NCI-H446 treated with DMSO at 0.1 percent for 48 hours (cell line): Measurements from ENCODE around the gene THSD7B.

Source experiments
- DNase-seq: peaks from one replicate; lab custom pipeline; 2025; lab: John Stamatoyannopoulos, UW

The THSD7B gene

GRCh38 chr2:137369106-137369505, 603.8 kb downstream of the THSD7B start:
- DNase-seq, result peak; percentile 94

- DNase-seq, result no peak
These were observed 613.8 kb downstream of the THSD7B start for GRCh38 chr2:137379186-137379585.

- no peak for DNase-seq
These were observed 615.3 kb downstream of the THSD7B start for GRCh38 chr2:137380610-137381009.

- DNase-seq, result no peak
These were observed 616.4 kb downstream of the THSD7B start for GRCh38 chr2:137381731-137382130.

GRCh38 chr2:137383391-137383790, 618.0 kb downstream of the THSD7B start:
- DNase-seq, result no peak

- DNase-seq, result no peak
These were observed 621.7 kb downstream of the THSD7B start for GRCh38 chr2:137387044-137387443.

- DNase-seq, result no peak
These were observed 640.2 kb downstream of the THSD7B start for GRCh38 chr2:137405496-137405895.

- DNase-seq, result no peak
These were observed 646.2 kb downstream of the THSD7B start for GRCh38 chr2:137411585-137411984.

- no peak for DNase-seq
These were observed 655.4 kb downstream of the THSD7B start for GRCh38 chr2:137420744-137421143.

GRCh38 chr2:137435162-137435561, 669.8 kb downstream of the THSD7B start:
- peak; percentile 36 for DNase-seq

- DNase-seq, result no peak
These were observed 672.0 kb downstream of the THSD7B start for GRCh38 chr2:137437386-137437785.

GRCh38 chr2:137444970-137445369, 679.6 kb downstream of the THSD7B start:
- no peak for DNase-seq

GRCh38 chr2:137449454-137449853, 684.1 kb downstream of the THSD7B start:
- no peak for DNase-seq

- DNase-seq, result no peak
These were observed 689.5 kb downstream of the THSD7B start for GRCh38 chr2:137454886-137455285.

GRCh38 chr2:137467246-137467862, 702.0 kb downstream of the THSD7B start:
- DNase-seq, result peak; percentile 22

- DNase-seq, result no peak
These were observed 727.9 kb downstream of the THSD7B start for GRCh38 chr2:137493261-137493660.

- DNase-seq, result no peak
These were observed 735.3 kb downstream of the THSD7B start for GRCh38 chr2:137500599-137500998.

- no peak for DNase-seq
These were observed 741.9 kb downstream of the THSD7B start for GRCh38 chr2:137507237-137507636.

GRCh38 chr2:137508739-137509384, 743.5 kb downstream of the THSD7B start:
- DNase-seq, result no peak

- DNase-seq, result no peak
These were observed 746.2 kb downstream of the THSD7B start for GRCh38 chr2:137511526-137511925.

GRCh38 chr2:137521653-137522619, 756.6 kb downstream of the THSD7B start:
- DNase-seq, result peak; percentile 33

GRCh38 chr2:137522620-137523011, 757.3 kb downstream of the THSD7B start:
- no peak for DNase-seq

GRCh38 chr2:137523931-137524330, 758.6 kb downstream of the THSD7B start:
- DNase-seq, result no peak
